Hematopoietic multipotent progenitor cell treated with erythropoietin and hydrocortisone succinate and interleukin-3 and kit ligand, for 15 days (in vitro differentiated cells): ENCODE measurements around the gene ATP10A.

Experiments used
- DNase-seq: peaks from one replicate; pipeline ENCODE4 v3.0.0-alpha.2; 2015; ENCODE audit warnings: low spot score

Gene ATP10A, protein sequence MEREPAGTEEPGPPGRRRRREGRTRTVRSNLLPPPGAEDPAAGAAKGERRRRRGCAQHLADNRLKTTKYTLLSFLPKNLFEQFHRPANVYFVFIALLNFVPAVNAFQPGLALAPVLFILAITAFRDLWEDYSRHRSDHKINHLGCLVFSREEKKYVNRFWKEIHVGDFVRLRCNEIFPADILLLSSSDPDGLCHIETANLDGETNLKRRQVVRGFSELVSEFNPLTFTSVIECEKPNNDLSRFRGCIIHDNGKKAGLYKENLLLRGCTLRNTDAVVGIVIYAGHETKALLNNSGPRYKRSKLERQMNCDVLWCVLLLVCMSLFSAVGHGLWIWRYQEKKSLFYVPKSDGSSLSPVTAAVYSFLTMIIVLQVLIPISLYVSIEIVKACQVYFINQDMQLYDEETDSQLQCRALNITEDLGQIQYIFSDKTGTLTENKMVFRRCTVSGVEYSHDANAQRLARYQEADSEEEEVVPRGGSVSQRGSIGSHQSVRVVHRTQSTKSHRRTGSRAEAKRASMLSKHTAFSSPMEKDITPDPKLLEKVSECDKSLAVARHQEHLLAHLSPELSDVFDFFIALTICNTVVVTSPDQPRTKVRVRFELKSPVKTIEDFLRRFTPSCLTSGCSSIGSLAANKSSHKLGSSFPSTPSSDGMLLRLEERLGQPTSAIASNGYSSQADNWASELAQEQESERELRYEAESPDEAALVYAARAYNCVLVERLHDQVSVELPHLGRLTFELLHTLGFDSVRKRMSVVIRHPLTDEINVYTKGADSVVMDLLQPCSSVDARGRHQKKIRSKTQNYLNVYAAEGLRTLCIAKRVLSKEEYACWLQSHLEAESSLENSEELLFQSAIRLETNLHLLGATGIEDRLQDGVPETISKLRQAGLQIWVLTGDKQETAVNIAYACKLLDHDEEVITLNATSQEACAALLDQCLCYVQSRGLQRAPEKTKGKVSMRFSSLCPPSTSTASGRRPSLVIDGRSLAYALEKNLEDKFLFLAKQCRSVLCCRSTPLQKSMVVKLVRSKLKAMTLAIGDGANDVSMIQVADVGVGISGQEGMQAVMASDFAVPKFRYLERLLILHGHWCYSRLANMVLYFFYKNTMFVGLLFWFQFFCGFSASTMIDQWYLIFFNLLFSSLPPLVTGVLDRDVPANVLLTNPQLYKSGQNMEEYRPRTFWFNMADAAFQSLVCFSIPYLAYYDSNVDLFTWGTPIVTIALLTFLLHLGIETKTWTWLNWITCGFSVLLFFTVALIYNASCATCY (N-terminal part only)

GRCh38 chr15:25863111-25863967 is at the start of gene ATP10A:
Gene ATP10A, minus strand, starts transcription at chr15:25863327. Its CDS starts 231 bp downstream, at chr15:25863096.
- no peak for DNase-seq

DNA sequence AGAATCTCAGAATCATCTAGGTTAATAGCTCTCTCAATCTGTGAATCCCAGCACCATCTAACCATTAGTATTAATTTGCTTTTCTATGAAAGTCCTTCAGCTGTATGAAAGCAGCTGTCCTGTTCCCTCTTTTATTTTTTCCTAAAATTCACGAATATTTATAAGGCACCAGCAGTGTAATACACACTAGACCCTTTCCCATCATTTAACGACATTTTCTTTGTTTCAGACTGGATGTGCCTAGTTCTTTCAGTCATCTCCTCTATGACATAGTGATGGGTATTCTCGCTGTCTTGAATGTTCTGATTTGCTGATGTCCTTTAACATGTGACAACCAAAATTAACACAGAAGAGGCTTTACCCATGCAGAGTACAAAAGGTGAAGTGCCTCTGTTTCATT is 48.9 kb upstream of the ATP10A start:
- DNase-seq, result no peak

- no peak for DNase-seq
Observed at GRCh38 chr15:25910832-25911231, 47.7 kb upstream of the ATP10A start.

- no peak for DNase-seq
Observed at GRCh38 chr15:25909806-25910205, 46.7 kb upstream of the ATP10A start.

- DNase-seq, result no peak
Observed at GRCh38 chr15:25909325-25909724, 46.2 kb upstream of the ATP10A start.

DNA sequence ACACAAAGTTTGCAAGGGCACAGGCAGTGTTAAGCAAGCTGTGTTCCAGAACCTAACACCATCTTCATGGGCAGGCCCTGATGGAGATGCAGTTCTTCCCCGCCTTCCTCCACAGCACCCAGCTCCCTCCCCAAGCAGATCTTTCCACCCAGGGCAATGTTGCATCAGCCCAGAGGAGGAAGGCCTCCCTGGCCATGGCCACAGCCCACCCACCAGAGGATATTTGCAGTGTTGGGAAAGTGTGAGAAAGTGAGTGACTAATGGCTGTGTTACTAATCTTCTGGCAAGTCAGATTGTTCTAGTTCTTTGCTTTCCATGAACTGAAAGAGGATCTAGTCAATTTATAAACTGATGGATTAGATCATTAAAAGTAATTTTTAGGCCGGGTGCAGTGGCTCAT is 42.0 kb upstream of the ATP10A start:
- DNase-seq, result no peak

DNA sequence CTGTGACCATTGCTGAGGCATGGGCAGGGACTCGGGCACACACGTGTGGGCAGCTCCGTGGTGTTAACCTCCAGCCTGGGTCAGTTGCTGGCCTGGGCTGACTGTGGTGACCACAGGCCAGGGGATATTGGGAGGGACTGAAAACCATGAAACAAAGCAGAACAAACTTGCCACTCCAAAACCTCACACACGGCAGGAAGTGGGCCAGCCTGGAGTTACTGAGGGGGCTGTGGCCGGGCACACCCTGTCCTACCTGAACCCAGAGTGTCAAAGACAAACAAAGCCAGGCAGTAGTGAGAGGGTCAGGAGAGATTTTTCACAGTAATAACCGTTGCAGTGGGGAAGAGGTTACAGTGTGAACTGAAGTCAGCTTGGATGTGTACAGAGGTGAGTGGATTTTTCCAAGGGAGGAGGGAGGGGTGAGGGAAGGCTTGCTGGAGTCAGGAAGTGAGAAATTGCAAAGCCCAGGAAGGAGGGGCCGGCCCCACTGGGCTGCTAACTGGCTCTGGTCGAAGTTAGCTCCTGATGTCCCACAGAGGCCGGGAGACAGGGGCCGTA is 40.0 kb upstream of the ATP10A start:
- DNase-seq, result no peak

DNA sequence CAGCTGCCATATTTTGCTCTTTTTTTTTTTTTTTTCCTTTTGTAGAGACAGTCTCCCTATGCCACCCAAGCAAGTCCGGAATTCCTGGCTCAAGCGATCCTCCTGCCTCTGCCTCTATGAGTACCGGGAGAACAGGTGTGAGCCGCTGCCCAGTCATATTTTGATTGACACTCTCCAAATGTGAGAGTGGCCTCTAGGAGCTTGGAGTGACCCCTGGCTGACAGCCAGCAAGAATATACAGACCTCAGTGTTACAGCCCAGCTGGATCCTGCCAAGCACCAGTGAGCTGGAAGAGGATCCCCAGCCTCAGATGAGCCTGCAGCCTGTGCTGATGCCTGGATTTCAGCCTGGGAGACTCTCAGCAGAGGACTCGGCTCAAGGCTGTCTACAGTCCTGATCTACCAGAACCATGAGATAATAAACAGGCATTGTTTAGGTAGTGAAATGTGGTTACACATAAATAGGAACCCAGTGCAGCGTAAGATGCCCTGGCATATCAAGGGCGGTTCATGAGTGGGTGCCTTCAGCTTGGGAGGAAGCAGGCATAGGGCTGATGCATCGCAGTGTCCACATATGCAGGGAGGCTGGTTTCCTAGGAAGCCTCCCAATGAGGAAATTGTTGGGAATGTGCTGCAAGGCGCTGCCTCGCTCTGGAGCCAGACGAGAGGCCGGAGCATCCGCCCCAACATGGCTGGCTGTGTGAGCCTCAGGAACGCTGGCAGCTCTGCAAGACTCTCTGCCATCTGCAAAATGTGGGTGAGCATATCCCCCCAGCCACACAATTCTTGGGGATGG is 38.9 kb upstream of the ATP10A start:
- DNase-seq, result no peak

- DNase-seq, result no peak
Observed at GRCh38 chr15:25900901-25901300, 37.8 kb upstream of the ATP10A start.

DNA sequence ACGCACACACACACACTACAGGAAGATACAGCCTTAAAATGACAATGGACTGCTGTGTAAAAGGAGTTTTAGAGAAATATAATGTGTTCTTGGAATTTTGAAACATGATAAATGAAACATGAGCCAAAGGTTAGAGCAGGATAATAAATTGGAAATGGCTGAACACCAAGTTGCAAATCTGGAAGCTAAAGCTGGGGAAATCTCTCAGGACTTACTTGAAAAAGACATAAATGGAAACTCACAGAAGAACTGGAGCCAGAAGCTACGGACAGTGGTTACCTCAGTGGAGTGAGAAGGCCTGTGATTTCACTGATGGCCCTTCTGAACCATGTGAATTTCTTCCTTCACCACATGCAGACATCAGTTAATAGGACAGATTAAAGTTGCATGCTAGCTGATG is 37.3 kb upstream of the ATP10A start:
- DNase-seq, result no peak

DNA sequence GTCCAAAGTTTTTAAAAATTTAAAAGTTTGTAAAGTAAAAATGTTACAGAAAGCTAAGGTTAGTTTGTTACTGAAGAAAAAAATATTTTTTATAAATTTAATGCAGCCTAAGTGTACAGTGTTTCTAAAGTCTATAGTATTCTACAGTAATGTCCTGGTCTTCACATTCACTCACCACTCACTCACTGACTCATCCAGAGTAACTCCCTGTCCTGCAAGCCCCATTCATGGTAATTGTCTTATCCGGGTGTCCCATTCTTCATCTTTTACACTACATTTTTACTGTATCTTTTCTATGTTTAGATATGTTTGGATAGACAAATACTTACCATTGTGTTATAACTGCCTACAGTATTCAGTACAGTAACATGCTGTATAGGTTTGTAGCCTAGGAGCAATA is 36.7 kb upstream of the ATP10A start:
- no peak for DNase-seq

DNA sequence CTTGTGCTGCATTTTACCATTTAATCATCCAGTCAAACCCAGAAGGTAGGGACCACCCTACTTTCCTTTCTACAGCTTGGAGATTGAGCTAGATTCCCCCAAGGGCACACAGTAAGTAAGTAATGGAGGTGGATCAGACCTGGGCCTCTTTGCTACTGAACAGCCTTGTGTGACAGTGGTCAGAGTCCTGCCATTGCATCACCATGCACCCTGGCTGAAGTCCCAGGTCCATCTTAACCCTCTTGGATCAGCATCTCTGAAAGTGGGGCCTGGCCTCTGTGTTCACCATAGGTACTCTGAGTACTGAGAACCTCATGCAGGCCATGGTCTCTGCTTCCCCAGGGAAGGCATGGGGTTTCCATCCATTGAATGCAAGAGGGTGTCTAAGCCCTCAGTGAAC is 34.5 kb upstream of the ATP10A start:
- no peak for DNase-seq

- DNase-seq, result no peak
Observed at GRCh38 chr15:25894371-25894902, 31.3 kb upstream of the ATP10A start.

DNA sequence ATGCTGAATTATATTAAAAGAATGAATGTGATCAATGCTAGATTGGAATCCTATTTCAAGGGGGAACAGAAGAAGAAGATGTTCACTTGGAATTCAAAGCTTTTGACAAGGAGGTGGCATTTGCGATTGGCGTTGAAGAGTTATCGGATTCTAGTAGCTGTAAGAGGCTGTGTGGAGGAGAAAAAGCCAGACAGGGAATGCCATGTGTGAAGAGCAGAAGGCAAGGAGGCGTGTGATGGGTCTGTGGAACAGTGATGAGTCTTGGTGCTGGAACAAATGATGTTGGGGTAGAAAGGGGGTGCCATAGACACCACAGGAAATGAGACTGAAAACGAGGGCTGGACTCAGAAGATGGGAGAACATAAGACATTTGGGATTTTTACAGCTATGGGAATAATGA is 30.5 kb upstream of the ATP10A start:
- DNase-seq, result no peak

DNA sequence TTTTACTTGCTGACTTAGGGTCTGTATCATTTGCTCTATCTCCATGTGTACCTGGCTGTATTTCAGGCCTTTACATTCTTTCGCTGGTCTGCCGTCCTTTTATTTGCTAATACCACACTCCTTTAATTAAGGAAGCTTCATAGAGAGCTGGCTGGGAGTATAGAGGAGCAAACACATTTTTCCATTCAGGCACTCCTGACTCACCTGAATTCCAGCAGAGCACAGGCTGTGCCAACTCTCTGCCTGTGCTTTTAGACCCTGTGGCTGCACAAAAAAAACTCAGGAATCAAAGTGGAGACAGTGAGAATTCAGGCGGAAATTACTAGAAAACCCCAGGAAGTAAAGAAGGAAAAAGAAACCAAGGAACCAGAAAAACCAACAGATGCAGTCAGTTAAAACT is 29.0 kb upstream of the ATP10A start:
- DNase-seq, result no peak

DNA sequence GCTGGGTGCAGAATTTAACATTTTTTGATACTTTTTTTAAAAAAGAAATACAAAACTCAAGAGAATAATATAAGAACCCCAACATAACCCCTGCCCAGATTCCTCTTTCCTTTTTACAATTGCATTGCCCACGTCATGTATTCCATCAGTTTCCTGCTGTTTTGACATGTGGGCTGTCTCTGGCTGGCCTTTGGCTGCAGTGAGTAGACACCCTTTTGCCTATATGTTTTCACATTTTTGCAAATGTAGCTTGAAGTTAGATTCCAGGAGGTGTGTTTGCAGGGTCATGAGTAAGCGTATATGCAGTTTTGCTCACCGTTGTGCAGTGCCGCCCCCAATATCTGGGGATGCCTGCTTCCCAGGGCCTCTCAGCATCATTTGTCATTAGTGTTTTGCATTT is 28.0 kb upstream of the ATP10A start:
- no peak for DNase-seq

DNA sequence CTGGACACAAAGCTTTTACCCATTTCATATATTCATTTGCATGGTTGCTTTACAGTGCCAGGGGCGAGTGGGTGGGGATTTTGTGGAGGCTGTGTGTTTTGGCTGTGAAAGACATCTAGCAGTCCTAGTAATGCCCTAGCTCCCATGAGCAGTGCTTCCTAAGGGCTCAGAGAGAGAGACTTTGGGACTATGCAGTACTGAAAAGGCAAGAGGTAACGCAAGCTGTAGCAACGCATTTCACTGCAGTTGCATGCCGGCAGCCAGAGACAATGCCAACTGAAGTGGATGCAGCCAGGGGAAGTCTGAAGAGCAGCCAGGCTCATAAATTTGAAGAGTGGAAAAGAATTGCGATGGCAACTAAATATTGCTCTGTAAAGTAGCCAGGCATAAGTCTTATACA is 27.4 kb upstream of the ATP10A start:
- DNase-seq, result no peak

- DNase-seq, result no peak
Observed at GRCh38 chr15:25887870-25888269, 24.7 kb upstream of the ATP10A start.

- no peak for DNase-seq
Observed at GRCh38 chr15:25886498-25887140, 23.5 kb upstream of the ATP10A start.

- no peak for DNase-seq
Observed at GRCh38 chr15:25884370-25884769, 21.2 kb upstream of the ATP10A start.
